GM10266 (cell line): ENCODE results near the gene DOCK2.

Experiments used
- DNase-seq: peaks from one replicate; pipeline ENCODE4 v3.0.0; 2012; ENCODE audit errors: extremely low spot score
- CTCF ChIP-seq: IDR thresholded peaks from 2 replicates; pipeline ENCODE4 v1.5.1; 2012; ENCODE audit warnings: mild to moderate bottlenecking, low read depth; ENCODE audit not compliant: control insufficient read depth, insufficient read depth; ENCODE audit errors: missing control alignments

DOCK2 gene

GRCh38 chr5:170006021-170006420 lies 368.9 kb downstream of the DOCK2 start:
- DNase-seq, result no peak
- TF ChIP-seq CTCF, result no peak

- no peak for DNase-seq
- TF ChIP-seq CTCF, result no peak
These were observed 371.3 kb downstream of the DOCK2 start for GRCh38 chr5:170008376-170008775.

- TF ChIP-seq CTCF, result no peak
These were observed 373.5 kb downstream of the DOCK2 start for GRCh38 chr5:170010595-170010994.

GRCh38 chr5:170011751-170012150 lies 374.7 kb downstream of the DOCK2 start:
- no peak for TF ChIP-seq CTCF
- no peak for DNase-seq

More at GRCh38 chr5:170010595-170010994, 373.5 kb downstream of the DOCK2 start:
- DNase-seq, result no peak

- no peak for TF ChIP-seq CTCF
- DNase-seq, result no peak
These were observed 375.5 kb downstream of the DOCK2 start for GRCh38 chr5:170012622-170013021.

- no peak for TF ChIP-seq CTCF
- DNase-seq, result no peak
These were observed 383.3 kb downstream of the DOCK2 start for GRCh38 chr5:170020423-170020822.

- no peak for DNase-seq
These were observed 384.4 kb downstream of the DOCK2 start for GRCh38 chr5:170021506-170021905.

More at GRCh38 chr5:170021506-170021905, 384.4 kb downstream of the DOCK2 start:
- TF ChIP-seq CTCF, result no peak
